HG03045 (cell line): ENCODE data around the gene BMF.

Source experiments
- ATAC-seq: cut with Tn5 transposase; IDR thresholded peaks from one replicate; pipeline ENCODE4 v1.9.1; 2021; ENCODE audit warnings: mild to moderate bottlenecking, moderate library complexity; ENCODE audit not compliant: unreplicated experiment

BMF gene

GRCh38 chr15:40050788-40051470, 57.8 kb downstream of the BMF start:
- no peak for ATAC-seq

- ATAC-seq: no peak
Observed at GRCh38 chr15:40048926-40049475, 59.7 kb downstream of the BMF start.

- ATAC-seq: no peak
Observed at GRCh38 chr15:40048211-40048792, 60.4 kb downstream of the BMF start.

DNA sequence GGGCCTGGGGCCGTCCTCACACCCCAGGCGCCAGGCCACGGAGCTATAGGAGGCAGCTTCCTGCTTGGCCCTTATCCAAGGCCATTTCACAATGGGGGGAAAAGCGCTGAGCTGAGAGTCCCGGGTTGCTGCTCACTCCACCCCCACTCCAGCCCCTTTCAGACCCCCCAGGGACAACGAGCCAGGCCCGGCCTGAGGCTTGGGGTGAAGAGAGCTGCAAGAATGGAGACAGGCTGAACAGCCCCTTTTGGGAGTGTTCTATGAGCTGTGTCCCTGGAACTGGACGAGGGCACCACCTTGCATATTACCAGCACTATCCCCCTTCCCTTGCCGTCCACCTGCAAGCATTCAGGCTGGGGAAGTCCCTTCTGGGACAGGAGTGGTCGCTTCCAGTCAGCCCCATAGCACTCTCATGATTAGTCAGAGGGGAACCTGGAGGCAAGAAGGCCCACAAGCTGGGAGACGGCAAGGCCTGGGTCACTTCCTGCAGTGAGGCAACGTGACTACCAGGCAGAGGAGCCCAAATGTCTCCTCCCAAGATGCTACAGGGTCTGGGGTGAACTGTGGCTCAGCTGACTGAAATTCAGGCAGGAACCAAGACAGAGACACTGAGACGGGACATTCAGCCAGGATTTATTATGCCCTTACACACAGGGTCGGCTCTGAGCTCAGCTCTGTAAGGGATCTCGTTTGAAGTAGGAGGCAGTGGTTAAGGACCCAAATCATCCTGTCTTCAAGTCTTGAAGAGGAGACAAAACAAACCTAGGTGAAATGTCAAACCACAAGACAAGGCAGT, 61.1 kb downstream of the BMF start:
- peak; percentile 44 for ATAC-seq

GRCh38 chr15:40046721-40047414, 61.8 kb downstream of the BMF start:
- no peak for ATAC-seq

- peak; percentile 32 for ATAC-seq
Observed at GRCh38 chr15:40045572-40046217, 63.0 kb downstream of the BMF start.

DNA sequence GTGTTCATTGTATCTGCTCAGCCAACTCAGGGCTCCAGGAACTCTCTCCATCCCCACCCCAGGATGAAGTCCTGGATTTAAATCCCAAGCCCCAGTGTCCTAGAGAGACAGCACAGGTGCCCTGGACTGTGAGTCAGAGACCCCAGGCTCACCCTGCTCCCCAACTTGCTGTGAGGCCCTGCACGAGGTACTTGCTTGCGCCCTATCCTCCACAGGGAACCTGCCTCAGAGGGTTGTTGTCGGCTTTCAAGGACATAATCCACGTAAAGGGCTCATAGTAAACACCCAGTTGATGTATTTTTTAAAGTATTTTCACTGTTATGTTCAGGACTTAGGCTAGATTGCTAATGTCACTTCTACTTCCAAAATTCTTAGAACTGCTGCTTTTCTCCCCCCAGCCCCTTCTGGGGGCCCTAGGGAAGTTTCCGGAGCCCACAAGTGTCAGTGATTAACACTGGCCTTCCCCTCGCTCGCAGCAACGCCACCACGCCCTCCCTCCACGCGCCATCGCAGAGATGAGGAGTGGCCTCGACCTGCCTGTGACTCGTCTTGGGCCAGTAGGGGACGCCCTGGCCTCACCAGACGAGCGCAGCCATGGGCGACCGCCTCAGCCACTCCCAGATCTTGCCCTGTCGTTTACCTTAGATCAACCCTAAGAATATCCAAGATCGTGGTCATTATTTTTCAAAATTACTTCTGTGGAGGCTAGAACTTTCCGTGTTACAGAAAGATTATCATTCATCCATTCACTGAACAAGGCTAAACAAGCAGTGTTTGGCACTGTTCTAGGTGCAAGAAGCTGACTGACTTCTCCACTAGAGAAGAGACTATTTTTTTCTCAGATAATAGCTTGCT, 63.7 kb downstream of the BMF start:
- ATAC-seq: peak; percentile 76

DNA sequence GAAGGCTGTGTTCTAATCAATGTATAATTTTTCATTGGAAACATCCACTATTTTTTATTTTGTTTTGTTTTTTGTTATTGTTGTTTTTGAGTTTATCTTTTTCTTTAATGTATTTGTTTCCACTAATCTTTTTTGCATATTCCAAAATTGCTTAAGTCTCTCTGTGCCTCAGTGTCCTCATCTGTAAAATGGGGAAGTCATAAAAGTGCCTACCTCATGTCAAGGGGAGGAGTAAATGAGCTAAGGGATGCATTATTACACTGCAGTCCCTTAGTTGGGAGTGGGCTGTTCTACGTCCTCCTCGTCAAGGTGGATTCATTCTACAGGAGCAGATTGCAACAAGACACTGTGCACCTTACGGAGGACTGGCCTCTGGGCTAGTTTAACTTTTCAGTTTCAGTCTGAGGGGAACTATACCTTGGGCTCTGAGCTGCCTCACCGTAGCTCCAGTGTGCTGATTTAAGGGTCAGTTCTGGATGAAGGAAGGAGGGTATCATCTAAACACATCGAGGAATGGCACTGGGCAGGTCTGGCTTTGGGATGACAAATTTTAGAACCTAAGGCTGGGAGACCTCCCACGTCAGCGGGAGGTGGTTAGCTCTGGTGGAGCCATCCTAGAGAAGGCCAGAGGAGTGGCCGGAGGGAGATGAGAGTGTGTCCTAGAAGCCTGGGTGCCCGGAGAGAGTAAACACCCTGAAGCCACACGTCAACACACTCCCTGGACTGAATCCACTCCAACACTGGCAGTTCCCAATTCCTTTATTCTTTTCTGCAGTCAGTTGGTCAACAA, 64.6 kb downstream of the BMF start:
- no peak for ATAC-seq

- ATAC-seq: no peak
Observed at GRCh38 chr15:40042791-40043320, 65.8 kb downstream of the BMF start.

- no peak for ATAC-seq
Observed at GRCh38 chr15:40040770-40041169, 67.9 kb downstream of the BMF start.

- ATAC-seq: no peak
Observed at GRCh38 chr15:40040293-40040635, 68.4 kb downstream of the BMF start.

DNA sequence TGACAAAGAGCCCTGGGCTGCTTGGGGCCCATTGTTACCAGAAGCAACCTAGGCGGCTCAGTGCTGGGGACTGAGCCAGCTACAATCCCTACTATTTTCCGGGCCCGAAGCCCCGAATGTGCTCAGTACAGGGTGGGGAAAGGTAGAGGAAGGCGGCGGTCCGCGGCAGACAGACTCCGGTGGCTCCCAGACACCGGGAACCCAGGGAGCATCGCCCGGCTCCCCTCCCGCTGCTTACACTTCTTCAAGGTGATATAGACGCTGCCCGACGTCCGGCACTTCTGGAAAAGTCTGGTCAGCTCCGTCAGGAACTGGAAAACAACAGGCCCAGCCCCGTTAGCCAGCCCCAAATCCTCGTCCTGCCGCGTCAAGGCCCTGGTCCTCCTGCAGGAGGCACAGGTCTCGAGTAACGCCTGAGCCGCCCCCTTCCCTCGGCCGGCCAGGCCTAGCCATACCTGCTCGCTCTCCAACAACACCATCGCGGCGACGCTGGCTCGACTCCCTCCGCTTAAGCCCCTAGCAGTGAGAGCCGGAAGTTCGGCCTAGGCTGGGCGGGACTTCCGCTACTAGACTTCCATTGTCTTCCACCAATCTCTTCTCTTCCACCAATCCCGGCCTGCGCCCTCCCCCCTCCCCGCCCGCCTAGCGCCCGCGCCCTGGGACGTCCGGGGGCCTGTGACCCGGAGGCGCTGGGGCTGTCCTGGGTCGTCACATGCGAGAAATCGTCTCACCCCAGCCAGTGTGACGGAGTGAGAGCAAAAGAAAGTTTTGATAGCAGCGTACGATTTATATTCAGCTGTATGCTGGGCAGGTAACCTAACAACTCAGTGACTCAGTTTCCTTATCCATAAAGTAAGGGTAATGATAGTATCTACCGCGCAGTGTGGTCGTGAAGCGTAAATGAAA, 69.8 kb downstream of the BMF start, which contains the start of gene SRP14:
Gene SRP14, minus strand, starts transcription at position 544 of the 906 bp plus-strand sequence. Its CDS starts 65 bp downstream, at position 479.
- peak; percentile 96 for ATAC-seq

- ATAC-seq: no peak
Observed at GRCh38 chr15:40038275-40038637, 70.4 kb downstream of the BMF start.
